GM12892 (cell line): ENCODE results near the gene ARHGEF4.

Experiments
- POLR2A ChIP-seq: IDR thresholded peaks from 2 replicates; pipeline ENCODE4 v1.6.1; 2011; ENCODE audit warnings: low read depth, low read length, control low read depth
- POLR2AphosphoS5 ChIP-seq: IDR thresholded peaks from 2 replicates; pipeline ENCODE4 v1.6.1; 2011; ENCODE audit warnings: low read depth, low read length, control low read depth
- TAF1 ChIP-seq: IDR thresholded peaks from 2 replicates; pipeline ENCODE4 v1.6.1; 2011; ENCODE audit warnings: low read depth, mild to moderate bottlenecking, control low read depth, low read length, borderline replicate concordance

DNA sequence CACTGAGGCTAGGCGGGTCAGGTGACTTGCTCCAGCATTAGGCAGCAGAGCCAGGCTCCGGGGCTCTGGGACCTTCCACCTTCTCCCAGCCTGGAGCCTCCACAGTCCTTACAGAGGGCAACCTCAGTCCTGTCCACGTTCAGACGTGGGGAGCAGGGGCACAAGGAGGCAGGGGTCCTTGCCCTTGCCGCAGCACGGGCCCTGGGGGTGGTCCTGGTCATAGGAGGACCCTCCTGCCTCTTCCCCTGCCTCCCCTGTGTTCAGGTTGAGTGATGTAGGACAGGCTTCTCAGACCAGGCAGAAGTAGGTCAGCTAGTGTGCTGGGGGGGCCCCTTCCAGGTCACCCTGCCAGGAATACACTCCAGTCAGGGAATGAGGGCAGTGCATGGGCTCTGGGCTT, 5.4 kb upstream of the ARHGEF4 start:
- TF ChIP-seq TAF1 (no peak), POLR2A (no peak), POLR2AphosphoS5 (no peak)
